IMR-90 (cell line): Measurements from ENCODE around the gene AVPR1B. TPM values are rescaled to one million over a fixed set of nuclear protein-coding genes. Genes with fewer than 3 reads are reported as not detected.

Source experiments
- ATAC-seq: fragments of 200-7000 bp; cut with Tn5 transposase; 2 replicates; pipeline ENCODE4 v1.9.1; 2020; ENCODE audit warnings: low read depth, mild to moderate bottlenecking, moderate library complexity
- BruUV-seq: library from RNA; stranded (reverse); fragments of 400-500 nt; replicated peaks from 2 replicates; lab custom pipeline; 2021; lab: Mats Ljungman, UMichigan
- CTCF ChIA-PET: fragments of 300-600 bp; formaldehyde crosslinking; extraction: SDS; loops from one replicate; lab custom pipeline; 2021; ENCODE audit warnings: antibody characterized with exemption; lab: Yijun Ruan, JAX
- POLR2A ChIA-PET: fragments of 300-600 bp; sonication (Branson Sonifier 250); formaldehyde crosslinking; loops from one replicate; lab custom pipeline; 2022; ENCODE audit warnings: antibody characterized with exemption; ENCODE audit not compliant: unreplicated experiment; lab: Charles Lee
- DNase-seq: peaks from one replicate; pipeline ENCODE4 v3.0.0; 2013
- H2AFZ ChIP-seq: replicated peaks from 2 replicates; pipeline ENCODE3; 2013; ENCODE audit warnings: low read length, mild to moderate bottlenecking; ENCODE audit not compliant: poor library complexity
- H2AK5ac ChIP-seq: 2 replicates; pipeline ENCODE4 v1.6.1; 2013; ENCODE audit warnings: low read depth, low read length, inconsistent platforms
- H2AK9ac ChIP-seq: replicated peaks from 2 replicates; pipeline ENCODE3; 2013; ENCODE audit warnings: mild to moderate bottlenecking, low read depth, low read length, moderate library complexity; ENCODE audit not compliant: poor library complexity
- H2BK120ac ChIP-seq: 2 replicates; pipeline ENCODE4 v1.6.1; 2013; ENCODE audit warnings: low read depth, low read length, inconsistent platforms
- H2BK15ac ChIP-seq: 3 replicates; pipeline ENCODE4 v1.6.1; 2013; ENCODE audit warnings: low read depth, low read length, inconsistent platforms
- H2BK20ac ChIP-seq: 2 replicates; pipeline ENCODE4 v1.6.1; 2013; ENCODE audit warnings: low read depth, mild to moderate bottlenecking, inconsistent platforms, low read length, moderate library complexity
- H2BK5ac ChIP-seq: 2 replicates; pipeline ENCODE4 v1.6.1; 2013; ENCODE audit warnings: mild to moderate bottlenecking, low read depth, low read length, inconsistent platforms; ENCODE audit not compliant: poor library complexity, severe bottlenecking
- H3K14ac ChIP-seq: replicated peaks from 2 replicates; pipeline ENCODE4 v1.6.1; 2013; ENCODE audit warnings: low read depth, low read length, inconsistent platforms
- H3K18ac ChIP-seq: 2 replicates; pipeline ENCODE4 v1.6.1; 2013; ENCODE audit warnings: low read depth, low read length, control low read depth
- H3K23ac ChIP-seq: 2 replicates; pipeline ENCODE4 v1.6.1; 2013; ENCODE audit warnings: low read depth, low read length, inconsistent platforms
- H3K27ac ChIP-seq: 2 replicates; pipeline ENCODE4 v1.5.1; 2013; ENCODE audit warnings: mild to moderate bottlenecking, control low read depth, low read length; ENCODE audit not compliant: insufficient read depth
- H3K27me3 ChIP-seq: 2 replicates; pipeline ENCODE4 v1.6.1; 2013; ENCODE audit warnings: low read length; ENCODE audit not compliant: control insufficient read depth, insufficient read depth
- H3K36me3 ChIP-seq: 2 replicates; pipeline ENCODE4 v1.6.1; 2013; ENCODE audit warnings: low read length, mixed read lengths; ENCODE audit not compliant: control insufficient read depth, insufficient read depth
- H3K4ac ChIP-seq: 2 replicates; pipeline ENCODE4 v1.6.1; 2013; ENCODE audit warnings: low read depth, low read length, inconsistent platforms
- H3K4me1 ChIP-seq: 2 replicates; pipeline ENCODE4 v1.6.1; 2013; ENCODE audit warnings: low read length, mixed read lengths; ENCODE audit not compliant: control insufficient read depth, insufficient read depth
- H3K4me2 ChIP-seq: 2 replicates; pipeline ENCODE4 v1.6.1; 2013; ENCODE audit warnings: low read depth, mild to moderate bottlenecking, control low read depth, low read length, moderate library complexity
- H3K4me3 ChIP-seq: 2 replicates; pipeline ENCODE4 v1.5.1; 2013; ENCODE audit warnings: low read depth, mild to moderate bottlenecking, control low read depth, low read length, moderate library complexity; ENCODE audit not compliant: insufficient read depth
- H3K56ac ChIP-seq: 2 replicates; pipeline ENCODE4 v1.6.1; 2013; ENCODE audit warnings: low read length, inconsistent platforms; ENCODE audit not compliant: insufficient read depth; ENCODE audit errors: extremely low read depth
- H3K79me1 ChIP-seq, 2 experiments: 2 replicates each; pipeline ENCODE4 v1.6.1; 2013; ENCODE audit warnings: low read length in 2 of 2, inconsistent platforms in 1 of 2, low read depth in 1 of 2
- H3K9ac ChIP-seq: 2 replicates; pipeline ENCODE4 v1.6.1; 2013; ENCODE audit warnings: low read depth, low read length, control low read depth
- H3K9me1 ChIP-seq: 2 replicates; pipeline ENCODE4 v1.6.1; 2013; ENCODE audit warnings: low read length, inconsistent platforms; ENCODE audit not compliant: insufficient read depth
- H3K9me3 ChIP-seq: 2 replicates; pipeline ENCODE4 v1.6.1; 2013; ENCODE audit warnings: low read length; ENCODE audit not compliant: control insufficient read depth, insufficient read depth
- H4K20me1 ChIP-seq: 2 replicates; pipeline ENCODE4 v1.6.1; 2013; ENCODE audit warnings: low read length, inconsistent platforms; ENCODE audit not compliant: insufficient read depth
- H4K5ac ChIP-seq: 2 replicates; pipeline ENCODE4 v1.6.1; 2013; ENCODE audit warnings: mild to moderate bottlenecking, low read depth, low read length, control low read depth
- H4K8ac ChIP-seq, 2 experiments: 2 replicates each; pipeline ENCODE4 v1.6.1; 2013; ENCODE audit warnings: low read depth in 2 of 2, low read length in 2 of 2, control low read depth in 1 of 2, inconsistent platforms in 1 of 2
- H4K91ac ChIP-seq: 2 replicates; pipeline ENCODE4 v1.6.1; 2013; ENCODE audit warnings: low read depth, low read length, inconsistent platforms; ENCODE audit not compliant: insufficient read depth
- BHLHE40 ChIP-seq: fragments of 150-350 bp; IDR thresholded peaks from 2 replicates; pipeline ENCODE4 v1.6.1; 2016; ENCODE audit warnings: mild to moderate bottlenecking, low read depth, low read length
- CEBPB ChIP-seq: IDR thresholded peaks from 2 replicates; pipeline ENCODE4 v1.6.1; 2012; ENCODE audit warnings: low read depth, low read length, improper control_type of control experiment
- CHD1 ChIP-seq: IDR thresholded peaks from 2 replicates; pipeline ENCODE4 v1.6.1; 2012; ENCODE audit warnings: low read depth, low read length, improper control_type of control experiment
- FOS ChIP-seq: fragments of 150-350 bp; IDR thresholded peaks from 2 replicates; pipeline ENCODE4 v1.6.1; 2016; ENCODE audit warnings: low read depth, low read length
- MAFK ChIP-seq: IDR thresholded peaks from 2 replicates; pipeline ENCODE4 v1.6.1; 2012; ENCODE audit warnings: low read depth, low read length, improper control_type of control experiment
- MAZ ChIP-seq: IDR thresholded peaks from 2 replicates; pipeline ENCODE4 v1.6.1; 2012; ENCODE audit warnings: low read depth, mild to moderate bottlenecking, low read length, improper control_type of control experiment, moderate library complexity, borderline replicate concordance
- NFE2L2 ChIP-seq: fragments of 150-350 bp; IDR thresholded peaks from 2 replicates; pipeline ENCODE4 v1.6.1; 2016; ENCODE audit warnings: low read depth, mild to moderate bottlenecking, low read length
- POLR2A ChIP-seq: IDR thresholded peaks from 2 replicates; pipeline ENCODE4 v1.6.1; 2012; ENCODE audit warnings: mild to moderate bottlenecking, low read depth, low read length
- RAD21 ChIP-seq: IDR thresholded peaks from 2 replicates; pipeline ENCODE4 v1.6.1; 2012; ENCODE audit warnings: low read length, improper control_type of control experiment
- RFX5 ChIP-seq: IDR thresholded peaks from 2 replicates; pipeline ENCODE4 v1.8.0; 2012; ENCODE audit warnings: low read depth, mild to moderate bottlenecking, low read length, moderate library complexity
- SMC3 ChIP-seq: fragments of 150-350 bp; IDR thresholded peaks from 2 replicates; pipeline ENCODE4 v1.6.1; 2016; ENCODE audit warnings: low read depth, mild to moderate bottlenecking, antibody characterized with exemption, low read length, moderate library complexity
- WGBS, 2 experiments: methylation state at CpG; one replicate each; pipeline versions ENCODE4 v1.1.5 to v1.1.7; 2013; ENCODE audit warnings: missing lambda C conversion rate in 2 of 2; ENCODE audit not compliant: insufficient read length in 1 of 2; ENCODE audit errors: extremely low coverage in 2 of 2; 5-methylcytosine and 5-hydroxymethylcytosine counted together
- dilution Hi-C: fragments of 300-500 bp; cut with HindIII; formaldehyde crosslinking; loops from one replicate; pipeline ENCODE4 v1.14.3; 2018; ENCODE audit warnings: low sequenced_read_pairs; ENCODE audit not compliant: unreplicated experiment
- in situ Hi-C: fragments of 300-500 bp; cut with MboI; formaldehyde crosslinking; loops from 3 replicates; pipeline ENCODE4 v1.14.3; 2019; ENCODE audit warnings: low sequenced_read_pairs, inconsistent platforms, mixed read lengths
- intact Hi-C: fragments of 100-400 bp; cut with micrococcal nuclease; formaldehyde crosslinking; loops from 2 replicates; pipeline ENCODE4 v1.10.0; 2022
- polyA plus RNA-seq, 3 experiments: library from polyadenylated mRNA; depleted of rRNA; stranded (reverse); fragments of >200 nt; gene quantifications; 2 replicates each; pipeline ENCODE4 v1.2.3, GENCODE V29; 2012; ENCODE audit warnings: low replicate concordance in 1 of 3
- total RNA-seq: library from RNA; depleted of rRNA; stranded (reverse); fragments of >200 nt; gene quantifications from 2 replicates; pipeline ENCODE4 v1.2.3, GENCODE V29; 2012
- TF ChIP-seq, protein P1 (sequence below): conservative IDR thresholded peaks from 2 replicates; pipeline ENCODE4 v1.5.1; 2012; ENCODE audit warnings: mild to moderate bottlenecking, low read depth, low read length, improper control_type of control experiment
- TF ChIP-seq, protein P2 (sequence below): fragments of 150-350 bp; IDR thresholded peaks from 2 replicates; pipeline ENCODE4 v1.6.1; 2017; ENCODE audit warnings: mild to moderate bottlenecking, antibody characterized with exemption, low read length, low read depth
- TF ChIP-seq, protein P3 (sequence below): fragments of 150-350 bp; IDR thresholded peaks from 2 replicates; pipeline ENCODE4 v1.6.1; 2016; ENCODE audit warnings: low read depth, mild to moderate bottlenecking, low read length, moderate library complexity, borderline replicate concordance

AVPR1B gene
- total and polyA plus RNA-seq, 2 of the 4 experiments (the other 2 are of a cell fraction), result not detected

DNA sequence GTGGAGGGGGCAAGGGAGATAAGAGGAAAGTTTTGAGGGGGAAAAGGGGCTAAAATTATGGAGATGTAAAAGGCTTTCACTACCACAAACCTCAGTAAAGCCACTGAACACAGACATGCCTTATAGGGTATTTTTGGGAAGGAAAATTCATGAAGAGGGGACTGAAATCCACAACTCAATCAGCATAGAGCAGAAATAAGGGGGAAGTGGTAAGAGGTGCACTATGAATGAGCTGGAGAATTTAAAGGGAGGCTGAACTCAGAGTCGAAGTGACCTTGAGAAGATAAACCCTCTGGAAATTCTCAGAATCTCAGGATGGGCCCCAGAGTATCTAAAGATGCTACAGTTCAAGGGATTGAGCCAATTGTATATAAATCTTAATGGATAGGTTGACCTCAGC is 48.9 kb downstream of the AVPR1B start:
- intact Hi-C loops, result no loop called here

More for the DNA sequence above, 48.9 kb downstream of the AVPR1B start:
- H3K4ac ChIP-seq, result no peak overlapping the region
- WGBS, 2 experiments, result no CpG with 5 or more reads among the region's 1 CpG
- no peak overlapping the region for H3K18ac ChIP-seq
- no peak for DNase-seq
- no peak overlapping the region for H4K8ac ChIP-seq
- H4K20me1 ChIP-seq, result no peaks in the 10 kb centered on the region
- ChIA-PET POLR2A (no interaction called here), CTCF (no interaction called here)
- no peak overlapping the region for H3K14ac ChIP-seq
- no peak overlapping the region for H3K4me3 ChIP-seq
- H3K4me1 ChIP-seq, result no peaks in the 10 kb centered on the region
- H3K27me3 ChIP-seq, result peaks cover 30% of the 10 kb centered on the region
- no peak overlapping the region for H3K9ac ChIP-seq
- H3K36me3 ChIP-seq, result no peaks in the 10 kb centered on the region
- no peak overlapping the region for H2AK9ac ChIP-seq
- H2BK120ac ChIP-seq, result no peak overlapping the region
- H3K23ac ChIP-seq, result no peak overlapping the region
- no peak overlapping the region for H2BK15ac ChIP-seq
- H4K5ac ChIP-seq, result no peak overlapping the region
- H4K91ac ChIP-seq, result no peak overlapping the region
- dilution Hi-C loops, result no loop called here
- H2BK20ac ChIP-seq, result no peak overlapping the region
- no peak for ATAC-seq
- no peak overlapping the region for H3K27ac ChIP-seq
- H3K79me1 ChIP-seq, result no peaks in the 10 kb centered on the region
- H3K9me1 ChIP-seq, result no peaks in the 10 kb centered on the region
- no peaks in the 10 kb centered on the region for H3K9me3 ChIP-seq
- H3K4me2 ChIP-seq, result no peak overlapping the region
- no peak overlapping the region for H2AK5ac ChIP-seq
- no peak overlapping the region for H2AFZ ChIP-seq
- TF ChIP-seq RAD21, result no peak
- TF ChIP-seq, protein P1, sequence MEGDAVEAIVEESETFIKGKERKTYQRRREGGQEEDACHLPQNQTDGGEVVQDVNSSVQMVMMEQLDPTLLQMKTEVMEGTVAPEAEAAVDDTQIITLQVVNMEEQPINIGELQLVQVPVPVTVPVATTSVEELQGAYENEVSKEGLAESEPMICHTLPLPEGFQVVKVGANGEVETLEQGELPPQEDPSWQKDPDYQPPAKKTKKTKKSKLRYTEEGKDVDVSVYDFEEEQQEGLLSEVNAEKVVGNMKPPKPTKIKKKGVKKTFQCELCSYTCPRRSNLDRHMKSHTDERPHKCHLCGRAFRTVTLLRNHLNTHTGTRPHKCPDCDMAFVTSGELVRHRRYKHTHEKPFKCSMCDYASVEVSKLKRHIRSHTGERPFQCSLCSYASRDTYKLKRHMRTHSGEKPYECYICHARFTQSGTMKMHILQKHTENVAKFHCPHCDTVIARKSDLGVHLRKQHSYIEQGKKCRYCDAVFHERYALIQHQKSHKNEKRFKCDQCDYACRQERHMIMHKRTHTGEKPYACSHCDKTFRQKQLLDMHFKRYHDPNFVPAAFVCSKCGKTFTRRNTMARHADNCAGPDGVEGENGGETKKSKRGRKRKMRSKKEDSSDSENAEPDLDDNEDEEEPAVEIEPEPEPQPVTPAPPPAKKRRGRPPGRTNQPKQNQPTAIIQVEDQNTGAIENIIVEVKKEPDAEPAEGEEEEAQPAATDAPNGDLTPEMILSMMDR, result no peak
- no peak for TF ChIP-seq POLR2A
- TF ChIP-seq BHLHE40, result no peak
- TF ChIP-seq, protein P2, sequence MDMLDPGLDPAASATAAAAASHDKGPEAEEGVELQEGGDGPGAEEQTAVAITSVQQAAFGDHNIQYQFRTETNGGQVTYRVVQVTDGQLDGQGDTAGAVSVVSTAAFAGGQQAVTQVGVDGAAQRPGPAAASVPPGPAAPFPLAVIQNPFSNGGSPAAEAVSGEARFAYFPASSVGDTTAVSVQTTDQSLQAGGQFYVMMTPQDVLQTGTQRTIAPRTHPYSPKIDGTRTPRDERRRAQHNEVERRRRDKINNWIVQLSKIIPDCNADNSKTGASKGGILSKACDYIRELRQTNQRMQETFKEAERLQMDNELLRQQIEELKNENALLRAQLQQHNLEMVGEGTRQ, result no peak
- no peak for TF ChIP-seq RFX5
- TF ChIP-seq MAZ, result no peak
- no peak for TF ChIP-seq CEBPB
- TF ChIP-seq FOS, result no peak
- no peak for TF ChIP-seq SMC3
- TF ChIP-seq, protein P3, sequence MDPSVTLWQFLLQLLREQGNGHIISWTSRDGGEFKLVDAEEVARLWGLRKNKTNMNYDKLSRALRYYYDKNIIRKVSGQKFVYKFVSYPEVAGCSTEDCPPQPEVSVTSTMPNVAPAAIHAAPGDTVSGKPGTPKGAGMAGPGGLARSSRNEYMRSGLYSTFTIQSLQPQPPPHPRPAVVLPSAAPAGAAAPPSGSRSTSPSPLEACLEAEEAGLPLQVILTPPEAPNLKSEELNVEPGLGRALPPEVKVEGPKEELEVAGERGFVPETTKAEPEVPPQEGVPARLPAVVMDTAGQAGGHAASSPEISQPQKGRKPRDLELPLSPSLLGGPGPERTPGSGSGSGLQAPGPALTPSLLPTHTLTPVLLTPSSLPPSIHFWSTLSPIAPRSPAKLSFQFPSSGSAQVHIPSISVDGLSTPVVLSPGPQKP, result no peak
- TF ChIP-seq CHD1, result no peak
- no peak for TF ChIP-seq MAFK
- TF ChIP-seq NFE2L2, result no peak
- H2BK5ac ChIP-seq, result no peak overlapping the region
- in situ Hi-C loops, result no loop called here
- no TSS peak for BruUV-seq
- H3K56ac ChIP-seq, result no peak overlapping the region
